A549 (cell line): ENCODE results near the gene SLC6A20.

Source experiments
- CBX2 ChIP-seq: fragments of 200-600 bp; sonication (generic); IDR thresholded peaks from 2 replicates; pipeline ENCODE4 v1.6.1; 2016; ENCODE audit warnings: low read depth, mild to moderate bottlenecking, borderline replicate concordance
- HDAC2 ChIP-seq: fragments of 200-600 bp; sonication (generic); IDR thresholded peaks from 2 replicates; pipeline ENCODE4 v1.6.1; 2016
- MAFK ChIP-seq: fragments of 450-650 bp; IDR thresholded peaks from 2 replicates; pipeline ENCODE4 v1.6.1; 2014; ENCODE audit not compliant: partially characterized antibody
- POLR2A ChIP-seq: IDR thresholded peaks from 2 replicates; pipeline ENCODE4 v1.6.1; 2012; ENCODE audit warnings: mild to moderate bottlenecking, low read length
- RAD21 ChIP-seq, 2 experiments: fragments of >200 bp in 1 of 2; sonication (Bioruptor Twin) in 1 of 2; formaldehyde crosslinking in 1 of 2; IDR thresholded peaks in 1 of 2; conservative IDR thresholded peaks in 1 of 2; 2 replicates in 1 of 2; 3 replicates in 1 of 2; pipeline ENCODE4 v1.6.1; 2012 to 2018; ENCODE audit warnings: inconsistent platforms in 1 of 2
- RCOR1 ChIP-seq: fragments of 150-350 bp; IDR thresholded peaks from 2 replicates; pipeline ENCODE4 v1.6.1; 2014; ENCODE audit warnings: antibody characterized with exemption, low read length, low read depth
- ZSCAN20 ChIP-seq: fragments of 250-450 bp; sonication (Bioruptor Pico); IDR thresholded peaks from 2 replicates; pipeline ENCODE4 v1.8.0; 2022; ENCODE audit warnings: mild to moderate bottlenecking, moderate library complexity
- TF ChIP-seq, protein P1 (sequence below): fragments of >200 bp; sonication (Bioruptor Twin); formaldehyde crosslinking; IDR thresholded peaks from 3 replicates; pipeline ENCODE4 v1.5.1; 2016

DNA sequence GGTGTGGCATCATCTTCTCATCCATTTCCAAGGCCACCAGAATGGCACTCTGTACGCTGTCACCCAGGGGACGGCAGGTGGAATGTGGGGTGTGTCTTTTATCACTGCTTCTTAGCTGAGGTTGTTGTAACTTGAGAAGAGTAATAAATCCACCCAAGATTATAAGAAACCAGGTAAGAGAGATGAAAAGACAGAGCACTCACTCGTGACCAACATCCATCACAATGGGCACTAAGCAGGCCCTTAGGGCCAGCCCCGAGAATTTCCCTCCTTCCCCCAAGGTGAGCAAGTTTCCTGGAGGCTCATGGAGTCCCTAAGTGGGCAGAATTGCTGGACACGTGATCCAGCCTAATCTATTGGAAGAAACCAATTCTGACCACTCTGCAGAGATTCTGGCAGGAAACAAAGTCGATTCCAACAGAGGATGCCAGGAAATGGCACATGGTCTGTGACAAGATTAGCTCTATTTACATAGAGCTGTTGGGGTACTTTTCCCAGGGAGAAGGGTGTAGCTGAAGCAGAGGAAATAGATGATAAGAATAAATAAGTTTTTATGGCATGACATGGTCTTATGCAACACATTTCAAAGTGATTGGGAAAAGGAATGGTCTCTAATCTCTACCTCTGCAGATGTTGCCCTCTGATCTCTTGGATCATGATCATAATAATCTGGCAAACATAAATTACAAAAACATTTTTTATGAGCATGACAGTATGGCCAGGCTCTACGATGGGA is 22.5 kb downstream of the SLC6A20 start:
- TF ChIP-seq, protein P1, sequence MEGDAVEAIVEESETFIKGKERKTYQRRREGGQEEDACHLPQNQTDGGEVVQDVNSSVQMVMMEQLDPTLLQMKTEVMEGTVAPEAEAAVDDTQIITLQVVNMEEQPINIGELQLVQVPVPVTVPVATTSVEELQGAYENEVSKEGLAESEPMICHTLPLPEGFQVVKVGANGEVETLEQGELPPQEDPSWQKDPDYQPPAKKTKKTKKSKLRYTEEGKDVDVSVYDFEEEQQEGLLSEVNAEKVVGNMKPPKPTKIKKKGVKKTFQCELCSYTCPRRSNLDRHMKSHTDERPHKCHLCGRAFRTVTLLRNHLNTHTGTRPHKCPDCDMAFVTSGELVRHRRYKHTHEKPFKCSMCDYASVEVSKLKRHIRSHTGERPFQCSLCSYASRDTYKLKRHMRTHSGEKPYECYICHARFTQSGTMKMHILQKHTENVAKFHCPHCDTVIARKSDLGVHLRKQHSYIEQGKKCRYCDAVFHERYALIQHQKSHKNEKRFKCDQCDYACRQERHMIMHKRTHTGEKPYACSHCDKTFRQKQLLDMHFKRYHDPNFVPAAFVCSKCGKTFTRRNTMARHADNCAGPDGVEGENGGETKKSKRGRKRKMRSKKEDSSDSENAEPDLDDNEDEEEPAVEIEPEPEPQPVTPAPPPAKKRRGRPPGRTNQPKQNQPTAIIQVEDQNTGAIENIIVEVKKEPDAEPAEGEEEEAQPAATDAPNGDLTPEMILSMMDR = no peak
- no peak for TF ChIP-seq CBX2
- TF ChIP-seq MAFK = no peak
- no peak for TF ChIP-seq HDAC2
- no peak for TF ChIP-seq RAD21 (conservative IDR thresholded peaks at IDR 0.05 in 1 of 2, IDR thresholded peaks at IDR 0.05 in 1 of 2)
- TF ChIP-seq ZSCAN20 (CRISPR knock-in tag) = no peak
- TF ChIP-seq POLR2A = no peak
- no peak for TF ChIP-seq RCOR1
